ENCODE data around the gene ZNF750. TPM values are rescaled to one million over a fixed set of nuclear protein-coding genes. Genes with fewer than 3 reads are reported as not detected.

ZNF750 gene
- total RNA-seq, 1 experiment from 2014 or later: 0.14 TPM

DNA sequence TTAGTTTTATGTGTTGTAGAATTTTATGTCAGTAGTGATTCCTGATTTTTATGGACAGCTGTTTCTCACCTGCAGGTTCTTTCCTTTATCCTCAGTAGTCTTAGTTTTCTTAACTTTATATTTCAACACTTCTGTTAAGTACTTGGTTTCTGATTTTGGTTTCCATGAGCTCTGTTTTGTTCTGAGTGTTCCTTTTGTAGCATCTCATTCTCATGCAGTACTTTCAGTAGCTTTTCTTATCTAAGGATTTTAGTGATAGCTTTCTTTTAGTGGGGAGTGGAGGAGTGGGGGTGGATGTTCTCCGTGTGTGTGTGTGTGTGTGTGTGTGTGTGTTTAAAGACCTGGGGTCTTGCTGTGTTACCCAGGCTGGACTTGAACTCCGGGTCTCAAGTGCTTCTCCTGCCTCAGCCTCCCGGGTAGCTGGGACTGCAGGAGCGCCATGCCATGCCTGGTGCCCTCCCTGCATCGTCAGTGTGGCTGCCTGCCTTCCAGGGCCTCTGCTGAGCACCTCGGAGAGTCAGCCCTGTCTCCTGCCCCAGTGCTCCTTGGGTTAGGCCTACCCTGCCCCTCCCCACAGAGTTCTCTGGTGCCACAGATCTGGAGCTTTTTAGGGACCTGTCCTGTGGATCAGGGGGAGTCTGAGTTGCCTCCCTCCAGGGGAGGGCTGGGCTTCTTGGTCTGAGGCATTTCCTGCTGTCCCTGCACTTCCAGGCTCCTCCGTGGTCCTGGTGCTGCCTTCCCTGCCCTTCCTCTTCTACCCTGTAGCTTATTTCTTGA, 4.3 kb upstream of the ZNF750 start:
- Histone ChIP-seq H3K9me3 (no peaks in the 10 kb centered on the region), H3K27me3 (replicated peaks; ENCODE audit: control insufficient read depth, insufficient read depth, low read length) (no peaks in the 10 kb centered on the region), H3K36me3 (ENCODE audit: control insufficient read depth, insufficient read depth, low read length) (no peaks in the 10 kb centered on the region), H3K4me1 (no peaks in the 10 kb centered on the region), H3K4me3 (ENCODE audit: low read depth, low read length) (no peak overlapping the region)
- ChIA-PET POLR2A (no interaction called here), CTCF (no interaction called here)
- Mint-ChIP-seq H3K27ac (ENCODE audit: unreplicated experiment) (no peak overlapping the region), H3K9me3 (ENCODE audit: unreplicated experiment) (no peaks in the 10 kb centered on the region), H3K36me3 (ENCODE audit: insufficient read depth, unreplicated experiment) (peaks cover 25% of the 10 kb centered on the region), H3K4me1 (ENCODE audit: low read depth, unreplicated experiment) (no peaks in the 10 kb centered on the region), H3K27me3 (ENCODE audit: insufficient read depth, unreplicated experiment) (no peaks in the 10 kb centered on the region), H3K4me3 (ENCODE audit: unreplicated experiment) (no peak overlapping the region)
- TF ChIP-seq, protein P1, sequence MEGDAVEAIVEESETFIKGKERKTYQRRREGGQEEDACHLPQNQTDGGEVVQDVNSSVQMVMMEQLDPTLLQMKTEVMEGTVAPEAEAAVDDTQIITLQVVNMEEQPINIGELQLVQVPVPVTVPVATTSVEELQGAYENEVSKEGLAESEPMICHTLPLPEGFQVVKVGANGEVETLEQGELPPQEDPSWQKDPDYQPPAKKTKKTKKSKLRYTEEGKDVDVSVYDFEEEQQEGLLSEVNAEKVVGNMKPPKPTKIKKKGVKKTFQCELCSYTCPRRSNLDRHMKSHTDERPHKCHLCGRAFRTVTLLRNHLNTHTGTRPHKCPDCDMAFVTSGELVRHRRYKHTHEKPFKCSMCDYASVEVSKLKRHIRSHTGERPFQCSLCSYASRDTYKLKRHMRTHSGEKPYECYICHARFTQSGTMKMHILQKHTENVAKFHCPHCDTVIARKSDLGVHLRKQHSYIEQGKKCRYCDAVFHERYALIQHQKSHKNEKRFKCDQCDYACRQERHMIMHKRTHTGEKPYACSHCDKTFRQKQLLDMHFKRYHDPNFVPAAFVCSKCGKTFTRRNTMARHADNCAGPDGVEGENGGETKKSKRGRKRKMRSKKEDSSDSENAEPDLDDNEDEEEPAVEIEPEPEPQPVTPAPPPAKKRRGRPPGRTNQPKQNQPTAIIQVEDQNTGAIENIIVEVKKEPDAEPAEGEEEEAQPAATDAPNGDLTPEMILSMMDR (IDR thresholded peaks at IDR 0.05; ENCODE audit: insufficient read depth in 1 of 2, low read depth in 1 of 2, low read length in 1 of 2, severe bottlenecking in 1 of 2, unreplicated experiment in 1 of 2): no peak
- DNase-seq: no peak
- intact Hi-C loops (cut with micrococcal nuclease; ENCODE audit: unreplicated experiment): no loop called here
- no TSS peak for BruUV-seq (replicated peaks)

DNA sequence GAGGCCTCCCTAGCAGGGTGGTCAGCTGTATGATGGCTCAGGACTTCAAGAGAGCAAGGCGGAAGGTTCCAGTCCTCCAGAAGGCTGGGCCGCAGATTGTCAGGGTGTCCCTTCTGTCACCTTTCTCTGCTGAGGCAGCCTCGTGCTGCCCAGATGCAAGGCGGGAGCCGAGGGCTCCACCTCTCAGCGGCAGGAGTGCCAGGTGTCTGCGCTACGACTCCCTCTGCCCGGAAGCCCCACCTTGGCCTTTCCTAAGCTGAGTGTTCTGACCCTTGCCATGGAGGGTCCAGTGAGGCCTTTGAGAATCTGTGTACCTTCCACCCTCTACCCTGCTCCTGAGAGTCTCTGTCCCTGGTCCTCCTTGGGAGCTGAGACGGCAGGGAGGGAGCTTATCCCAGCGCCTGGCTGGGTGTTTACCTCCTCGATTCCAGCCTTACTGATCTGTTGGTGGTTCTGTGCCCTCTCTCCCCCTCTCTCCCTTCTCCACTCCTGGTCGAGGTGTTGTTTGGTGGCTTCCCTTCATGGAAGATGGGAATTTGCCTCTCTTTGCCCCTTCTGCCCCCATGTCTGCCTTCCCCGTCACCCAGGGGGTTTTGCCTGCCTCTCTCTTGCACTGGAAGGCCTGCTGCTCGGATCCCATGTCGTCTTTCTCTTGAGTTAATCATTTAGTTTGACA, 2.2 kb upstream of the ZNF750 start:
- no peak overlapping the region for H3K27ac Mint-ChIP-seq (ENCODE audit: unreplicated experiment)
- POLR2A ChIA-PET: no interaction called here

DNA sequence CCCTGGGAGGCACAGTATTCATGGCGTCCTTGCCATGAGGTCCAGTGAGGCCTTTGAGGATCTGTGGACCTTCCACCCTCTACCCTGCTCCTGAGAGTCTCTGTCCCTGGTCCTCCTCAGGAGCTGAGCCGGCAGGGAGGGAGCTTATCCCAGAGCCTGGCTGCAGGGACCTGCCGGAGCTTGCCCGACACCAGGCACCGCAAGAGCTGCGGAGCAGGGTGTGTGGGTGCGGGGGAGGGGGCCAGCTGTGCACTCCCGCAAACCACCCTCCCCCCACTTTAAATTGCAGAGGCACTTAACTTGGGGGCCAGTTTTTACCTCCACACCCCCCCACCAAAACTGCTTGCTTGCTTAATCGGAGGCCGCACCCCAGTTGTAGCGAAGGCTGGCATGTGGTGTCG, 609 bp upstream of the ZNF750 start:
- no peaks in the 10 kb centered on the region for H3K27me3 ChIP-seq (replicated peaks; ENCODE audit: control insufficient read depth, insufficient read depth, low read length)
- BruUV-seq (replicated peaks): no TSS peak
- Mint-ChIP-seq H3K36me3 (ENCODE audit: insufficient read depth, unreplicated experiment) (peaks cover 18% of the 10 kb centered on the region), H3K27me3 (ENCODE audit: insufficient read depth, unreplicated experiment) (no peaks in the 10 kb centered on the region), H3K9me3 (ENCODE audit: unreplicated experiment) (no peaks in the 10 kb centered on the region), H3K27ac (ENCODE audit: unreplicated experiment) (no peak overlapping the region), H3K4me1 (ENCODE audit: low read depth, unreplicated experiment) (peaks cover 12% of the 10 kb centered on the region), H3K4me3 (ENCODE audit: unreplicated experiment) (peak overlapping the region; percentile 46)
- H3K4me3 ChIP-seq (ENCODE audit: low read depth, low read length): no peak overlapping the region
- peaks cover 12% of the 10 kb centered on the region; the same call in 1 of the 2 replicates for H3K4me1 ChIP-seq
- DNase-seq: no peak
- TF ChIP-seq, protein P1 (IDR thresholded peaks at IDR 0.05; ENCODE audit: insufficient read depth in 1 of 2, low read depth in 1 of 2, low read length in 1 of 2, severe bottlenecking in 1 of 2, unreplicated experiment in 1 of 2): no peak
- no peaks in the 10 kb centered on the region for H3K36me3 ChIP-seq (ENCODE audit: control insufficient read depth, insufficient read depth, low read length)
- no peaks in the 10 kb centered on the region for H3K9me3 ChIP-seq
- CTCF ChIA-PET: no interaction called here
- intact Hi-C loops (cut with micrococcal nuclease; ENCODE audit: unreplicated experiment): no loop called here
- POLR2A ChIA-PET: no interaction called here

More for the DNA sequence above, 2.2 kb upstream of the ZNF750 start:
- Histone ChIP-seq H3K36me3 (ENCODE audit: control insufficient read depth, insufficient read depth, low read length) (no peaks in the 10 kb centered on the region), H3K27me3 (replicated peaks; ENCODE audit: control insufficient read depth, insufficient read depth, low read length) (no peaks in the 10 kb centered on the region), H3K4me3 (ENCODE audit: low read depth, low read length) (no peak overlapping the region), H3K4me1 (peaks cover 12% of the 10 kb centered on the region; the same call in 1 of the 2 replicates), H3K9me3 (no peaks in the 10 kb centered on the region)
- no TSS peak for BruUV-seq (replicated peaks)
- H3K36me3 Mint-ChIP-seq (ENCODE audit: insufficient read depth, unreplicated experiment): peaks cover 14% of the 10 kb centered on the region
- intact Hi-C loops (cut with micrococcal nuclease; ENCODE audit: unreplicated experiment): no loop called here
- no peak overlapping the region for H3K4me3 Mint-ChIP-seq (ENCODE audit: unreplicated experiment)
- CTCF ChIA-PET: no interaction called here
- no peaks in the 10 kb centered on the region for H3K9me3 Mint-ChIP-seq (ENCODE audit: unreplicated experiment)
- peaks cover 7% of the 10 kb centered on the region for H3K4me1 Mint-ChIP-seq (ENCODE audit: low read depth, unreplicated experiment)
- H3K27me3 Mint-ChIP-seq (ENCODE audit: insufficient read depth, unreplicated experiment): no peaks in the 10 kb centered on the region
- TF ChIP-seq, protein P1 (IDR thresholded peaks at IDR 0.05; ENCODE audit: insufficient read depth in 1 of 2, low read depth in 1 of 2, low read length in 1 of 2, severe bottlenecking in 1 of 2, unreplicated experiment in 1 of 2): no peak
- no peak for DNase-seq
